Stimulated activated CD4-positive, alpha-beta T cell treated with anti-CD3 and anti-CD28 coated beads, Interleukin-2, amount 100 ng/mL, for 48 hours (primary cell): ENCODE results near the gene TMTC1.

Experiments
- DNase-seq, 2 donors: peaks; one replicate each; pipeline ENCODE4 v3.0.0-alpha.2; 2020

The TMTC1 gene

GRCh38 chr12:29609431-29610215 lies 174.1 kb downstream of the TMTC1 start:
- DNase-seq = no peak

- no peak for DNase-seq
Observed at GRCh38 chr12:29608581-29608980, 175.2 kb downstream of the TMTC1 start.

- no peak for DNase-seq
Observed at GRCh38 chr12:29599381-29599780, 184.4 kb downstream of the TMTC1 start.

GRCh38 chr12:29595071-29595755 lies 188.5 kb downstream of the TMTC1 start:
- no peak for DNase-seq

- DNase-seq = no peak
Observed at GRCh38 chr12:29593001-29593400, 190.7 kb downstream of the TMTC1 start.

GRCh38 chr12:29591140-29592020 lies 192.4 kb downstream of the TMTC1 start:
- DNase-seq = no peak

- DNase-seq = no peak
Observed at GRCh38 chr12:29589851-29590250, 193.9 kb downstream of the TMTC1 start.

- DNase-seq = no peak
Observed at GRCh38 chr12:29589286-29589820, 194.4 kb downstream of the TMTC1 start.

- no peak for DNase-seq
Observed at GRCh38 chr12:29582677-29583272, 201.0 kb downstream of the TMTC1 start.

- DNase-seq = no peak
Observed at GRCh38 chr12:29582146-29582545, 201.6 kb downstream of the TMTC1 start.

- no peak for DNase-seq
Observed at GRCh38 chr12:29581631-29582030, 202.1 kb downstream of the TMTC1 start.

- DNase-seq = no peak
Observed at GRCh38 chr12:29580971-29581370, 202.8 kb downstream of the TMTC1 start.

GRCh38 chr12:29578731-29579130 lies 205.0 kb downstream of the TMTC1 start:
- no peak for DNase-seq

- DNase-seq = no peak
Observed at GRCh38 chr12:29578070-29578469, 205.7 kb downstream of the TMTC1 start.

GRCh38 chr12:29574500-29574899 lies 209.2 kb downstream of the TMTC1 start:
- DNase-seq = no peak

GRCh38 chr12:29572938-29573337 lies 210.8 kb downstream of the TMTC1 start:
- no peak for DNase-seq

GRCh38 chr12:29572464-29572863 lies 211.3 kb downstream of the TMTC1 start:
- no peak for DNase-seq

GRCh38 chr12:29569132-29569757 lies 214.5 kb downstream of the TMTC1 start:
- DNase-seq = no peak

- DNase-seq = no peak
Observed at GRCh38 chr12:29566441-29566840, 217.3 kb downstream of the TMTC1 start.

GRCh38 chr12:29565727-29566126 lies 218.0 kb downstream of the TMTC1 start:
- no peak for DNase-seq

GRCh38 chr12:29564925-29565324 lies 218.8 kb downstream of the TMTC1 start:
- no peak for DNase-seq

- no peak for DNase-seq
Observed at GRCh38 chr12:29563636-29564035, 220.1 kb downstream of the TMTC1 start.
